H1 (cell line): ENCODE data around the gene RUFY1. TPM values are rescaled to one million over a fixed set of nuclear protein-coding genes. Genes with fewer than 3 reads are reported as not detected.
A peak's percentile ranks its signal among the peaks of the same experiment; 100 is the strongest.

Experiments
- CTCF ChIA-PET: fragments of 300-600 bp; sonication (Branson Sonifier 250); formaldehyde crosslinking; loops from one replicate; lab custom pipeline; 2021; ENCODE audit not compliant: partially characterized antibody; lab: Charles Lee
- POLR2A ChIA-PET: fragments of 300-600 bp; sonication (Branson Sonifier 250); formaldehyde crosslinking; loops from one replicate; lab custom pipeline; 2021; ENCODE audit warnings: inconsistent platforms; ENCODE audit not compliant: partially characterized antibody; lab: Charles Lee
- DNase-seq, 2 experiments: peaks; one replicate each; pipeline versions ENCODE4 v3.0.0 to v3.0.0-alpha.2; 2010 to 2022; ENCODE audit warnings: low spot score in 2 of 2, low read depth in 1 of 2, mixed read lengths in 1 of 2
- FAIRE-seq: peaks from 2 replicates; lab custom pipeline; 2011; peaks lifted over from hg19 to GRCh38; lab: Jason Lieb, UNC
- H2AFZ ChIP-seq: 2 replicates; pipeline ENCODE4 v1.8.1; 2012; ENCODE audit warnings: low read length, inconsistent platforms
- H2AK5ac ChIP-seq: 2 replicates; pipeline ENCODE4 v1.6.1; 2013; ENCODE audit warnings: low read depth, low read length
- H2BK120ac ChIP-seq: replicated peaks from 2 replicates; pipeline ENCODE3; 2013; ENCODE audit warnings: low read depth, low read length, inconsistent platforms
- H2BK12ac ChIP-seq: 2 replicates; pipeline ENCODE4 v1.6.1; 2013; ENCODE audit warnings: low read depth, low read length
- H2BK15ac ChIP-seq: 2 replicates; pipeline ENCODE4 v1.6.1; 2013; ENCODE audit warnings: low read length
- H2BK20ac ChIP-seq: 2 replicates; pipeline ENCODE4 v1.6.1; 2013; ENCODE audit warnings: low read length
- H2BK5ac ChIP-seq: 2 replicates; pipeline ENCODE4 v1.6.1; 2013; ENCODE audit warnings: low read depth, low read length
- H3K14ac ChIP-seq: 2 replicates; pipeline ENCODE4 v1.6.1; 2013; ENCODE audit warnings: inconsistent platforms; ENCODE audit not compliant: insufficient read length
- H3K18ac ChIP-seq: 2 replicates; pipeline ENCODE4 v1.6.1; 2013; ENCODE audit warnings: low read length; ENCODE audit errors: extremely low read depth
- H3K23ac ChIP-seq: 2 replicates; pipeline ENCODE4 v1.6.1; 2013; ENCODE audit warnings: inconsistent platforms; ENCODE audit not compliant: insufficient read length
- H3K23me2 ChIP-seq: 2 replicates; pipeline ENCODE4 v1.6.1; 2013; ENCODE audit warnings: low read depth, low read length
- H3K27ac ChIP-seq: 2 replicates; pipeline ENCODE4 v1.6.1; 2011; ENCODE audit warnings: low read depth, low read length, inconsistent platforms
- H3K27me3 ChIP-seq, 4 experiments: replicated peaks in 1 of 4; 1 replicate in 1 of 4; 2 replicates in 3 of 4; pipeline versions ENCODE4 v1.6.1 to v1.8.1; 2011 to 2013; ENCODE audit warnings: low read length in 3 of 4, mild to moderate bottlenecking in 3 of 4, inconsistent platforms in 2 of 4, mixed read lengths in 2 of 4, moderate library complexity in 1 of 4; ENCODE audit not compliant: control insufficient read depth in 3 of 4, insufficient read depth in 3 of 4; ENCODE audit errors: extremely low read depth in 1 of 4
- H3K36me3 ChIP-seq, 4 experiments: 2 replicates each; pipeline versions ENCODE4 v1.6.1 to v1.8.1; 2011 to 2013; ENCODE audit warnings: mild to moderate bottlenecking in 4 of 4, low read length in 3 of 4, moderate library complexity in 2 of 4, control low read depth in 1 of 4, inconsistent platforms in 1 of 4; ENCODE audit not compliant: insufficient read depth in 4 of 4, control insufficient read depth in 2 of 4
- H3K4ac ChIP-seq: replicated peaks from 2 replicates; pipeline ENCODE3; 2013; ENCODE audit warnings: low read length, low read depth, mixed read lengths, inconsistent platforms; ENCODE audit not compliant: insufficient read length
- H3K4me1 ChIP-seq, 4 experiments: replicated peaks in 1 of 4; 1 replicate in 1 of 4; 2 replicates in 3 of 4; pipeline versions ENCODE4 v1.6.1 to v1.8.1; 2011 to 2013; ENCODE audit warnings: low read length in 3 of 4, inconsistent platforms in 2 of 4, mixed read lengths in 1 of 4; ENCODE audit not compliant: insufficient read depth in 4 of 4, control insufficient read depth in 3 of 4
- H3K4me2 ChIP-seq, 2 experiments: 2 replicates each; pipeline versions ENCODE4 v1.6.1 to v1.8.1; 2011 to 2013; ENCODE audit warnings: low read depth in 2 of 2, low read length in 2 of 2, control low read depth in 1 of 2, inconsistent platforms in 1 of 2, mild to moderate bottlenecking in 1 of 2; ENCODE audit not compliant: insufficient read depth in 1 of 2
- H3K4me3 ChIP-seq, 4 experiments: fragments of 200-600, 300-600 bp in 1 of 4; sonication (generic), shearing (Covaris generic), sonication (Bioruptor Twin) in 1 of 4; 2 replicates each; pipeline versions ENCODE4 v1.5.1 to v1.8.1; 2011 to 2016; ENCODE audit warnings: low read length in 4 of 4, low read depth in 3 of 4, control low read depth in 2 of 4, inconsistent platforms in 2 of 4, mild to moderate bottlenecking in 2 of 4, mixed read lengths in 1 of 4, moderate library complexity in 1 of 4; ENCODE audit not compliant: insufficient read depth in 2 of 4; ENCODE audit errors: extremely low read depth in 1 of 4
- H3K56ac ChIP-seq: replicated peaks from 2 replicates; pipeline ENCODE3; 2013; ENCODE audit warnings: low read depth, mild to moderate bottlenecking, mixed read lengths, low read length, inconsistent platforms; ENCODE audit not compliant: insufficient read length
- H3K79me1 ChIP-seq: 2 replicates; pipeline ENCODE4 v1.6.1; 2013; ENCODE audit warnings: low read depth, low read length, control low read depth
- H3K79me2 ChIP-seq, 2 experiments: 2 replicates each; pipeline versions ENCODE4 v1.6.1 to v1.8.1; 2012 to 2013; ENCODE audit warnings: low read length in 2 of 2, mild to moderate bottlenecking in 2 of 2, inconsistent platforms in 1 of 2; ENCODE audit not compliant: insufficient read depth in 2 of 2, control insufficient read depth in 1 of 2
- H3K9ac ChIP-seq, 4 experiments: replicated peaks in 1 of 4; 1 replicate in 1 of 4; 2 replicates in 3 of 4; pipeline versions ENCODE4 v1.6.1 to v1.8.1; 2011 to 2013; ENCODE audit warnings: low read depth in 3 of 4, low read length in 3 of 4, control low read depth in 2 of 4, mild to moderate bottlenecking in 2 of 4, moderate library complexity in 2 of 4, inconsistent platforms in 1 of 4; ENCODE audit errors: extremely low read depth in 1 of 4
- H3K9me3 ChIP-seq, 2 experiments: 2 replicates each; pipeline versions ENCODE4 v1.6.1 to v1.8.1; 2012 to 2013; ENCODE audit warnings: mild to moderate bottlenecking in 2 of 2, moderate library complexity in 2 of 2, control low read depth in 1 of 2, inconsistent platforms in 1 of 2, low read depth in 1 of 2, low read length in 1 of 2, mixed read lengths in 1 of 2; ENCODE audit not compliant: insufficient read depth in 2 of 2
- H4K20me1 ChIP-seq, 2 experiments: replicated peaks in 1 of 2; 2 replicates each; pipeline versions ENCODE3 to v1.8.1; 2011 to 2013; ENCODE audit warnings: inconsistent platforms in 2 of 2, low read length in 2 of 2, mild to moderate bottlenecking in 1 of 2; ENCODE audit not compliant: insufficient read depth in 2 of 2, control insufficient read depth in 1 of 2
- H4K5ac ChIP-seq: 2 replicates; pipeline ENCODE4 v1.6.1; 2013; ENCODE audit warnings: low read length, low read depth, mixed read lengths, inconsistent platforms; ENCODE audit not compliant: insufficient read length
- H4K8ac ChIP-seq: 2 replicates; pipeline ENCODE4 v1.8.0; 2013; ENCODE audit warnings: mild to moderate bottlenecking, moderate library complexity, low read length, inconsistent platforms; ENCODE audit not compliant: insufficient read depth; ENCODE audit errors: extremely low read depth
- H4K91ac ChIP-seq: replicated peaks from 2 replicates; pipeline ENCODE3; 2013; ENCODE audit warnings: low read length, mixed read lengths, inconsistent platforms; ENCODE audit not compliant: insufficient read length
- POLR2AphosphoS5 ChIP-seq: IDR thresholded peaks from 2 replicates; pipeline ENCODE4 v1.6.1; 2011; ENCODE audit warnings: low read depth, low read length
- RNF2 ChIP-seq: fragments of 200-900, 300-1000 bp; sonication (generic); IDR thresholded peaks from 2 replicates; pipeline ENCODE4 v1.7.1; 2016; ENCODE audit warnings: borderline replicate concordance, low read depth, mild to moderate bottlenecking, antibody characterized with exemption, low read length; ENCODE audit not compliant: poor library complexity, severe bottlenecking; ENCODE audit errors: missing control alignments
- WGBS, 2 experiments: shearing (Covaris generic) in 1 of 2; methylation state at CpG; one replicate each; pipeline versions ENCODE4 v1.1.6 to v1.1.7; 2013 to 2015; ENCODE audit warnings: low lambda C conversion rate in 2 of 2, mixed read lengths in 2 of 2, inconsistent platforms in 1 of 2, low coverage in 1 of 2, missing lambda C conversion rate in 1 of 2; ENCODE audit not compliant: insufficient replicate concordance in 2 of 2, insufficient coverage in 1 of 2, insufficient read length in 1 of 2; ENCODE audit errors: extremely low coverage in 1 of 2, missing lambda C conversion rate in 1 of 2; 5-methylcytosine and 5-hydroxymethylcytosine counted together
- polyA plus RNA-seq, 7 experiments: library from polyadenylated mRNA; depleted of rRNA in 3 of 7; stranded (reverse) in 5 of 7; unstranded in 2 of 7; fragments of >200 nt in 5 of 7; fragments of 200-250 nt in 2 of 7; gene quantifications; 1 replicate in 5 of 7; 2 replicates in 1 of 7; 4 replicates in 1 of 7; pipeline versions ENCODE4 v1.2.1 to v1.2.3, GENCODE V29; 2011 to 2013; ENCODE audit warnings: missing spikeins in 2 of 7, mixed read lengths in 2 of 7
- total RNA-seq: library from RNA; stranded (reverse); fragmentation: NEBNext Ultra II Directional; extraction: Animal tissue kit (Norgen Biotek cat#: 25700); gene quantifications from 2 replicates; pipeline ENCODE4 v1.2.1, GENCODE V29; 2021

The RUFY1 gene
- total and polyA plus RNA-seq, 2 of the 8 experiments (the other 6 are each of a cell fraction or from before 2014, with no cell fraction given), result 22.4 to 29.5 TPM

GRCh38 chr5:179614745-179615144, 64.4 kb downstream of the RUFY1 start:
- Histone ChIP-seq H3K27me3 (no peaks in the 10 kb centered on the region), H3K27ac (no peak overlapping the region), H3K4me1 (no peaks in the 10 kb centered on the region), H3K56ac (no peak overlapping the region), H2BK20ac (no peak overlapping the region), H3K4ac (no peak overlapping the region), H3K4me2 (no peak overlapping the region), H3K36me3 (peaks cover 52 to 97% (median 82%) of the 10 kb centered on the region in 4 experiments), H3K23me2 (no peaks in the 10 kb centered on the region), H2BK5ac (no peak overlapping the region), H3K79me1 (peaks cover 2% of the 10 kb centered on the region; the same call in 1 of the 2 replicates), H2AFZ (no peak overlapping the region), H3K23ac (no peak overlapping the region), H3K14ac (no peak overlapping the region), H4K20me1 (peaks cover 31 to 41% of the 10 kb centered on the region in 2 experiments), H2BK120ac (no peak overlapping the region), H2BK12ac (no peak overlapping the region), H4K8ac (no peak overlapping the region), H4K5ac (no peak overlapping the region), H2BK15ac (no peak overlapping the region), H3K79me2 (peaks cover 3 to 22% of the 10 kb centered on the region in 2 experiments), H2AK5ac (no peak overlapping the region), H4K91ac (no peak overlapping the region), H3K9me3 (no peaks in the 10 kb centered on the region), H3K9ac (no peak overlapping the region), H3K4me3 (no peak overlapping the region), H3K18ac (no peak overlapping the region)
- no peak for DNase-seq
- CTCF ChIA-PET, result interaction anchor here (5.5 kb wide), 1 partner anchor 55 kb away, joined by 56 read pairs; no protein-coding TSS in a partner anchor
- no peak for FAIRE-seq
- TF ChIP-seq RNF2 (no peak), POLR2AphosphoS5 (peak; percentile 80; the same call in 1 of the 2 replicates)
- 95% methylated on average over 7 of the region's 8 CpGs; no CpG with 5 or more reads in 1 of the 2 experiments for WGBS, 2 experiments
- POLR2A ChIA-PET, result interaction anchor here (0.6 to 20.5 kb wide), 9 partner anchors 27 to 205 kb away, joined by 3 to 351 read pairs (median 4); no protein-coding TSS in a partner anchor
